ENCODE results near the gene SORCS3. TPM values are rescaled to one million over a fixed set of nuclear protein-coding genes. Genes with fewer than 3 reads are reported as not detected.

The SORCS3 gene
- polyA plus RNA-seq, 1 donor (not counting 4 experiments of a cell fraction or from before 2014, with no cell fraction given), result not detected

GRCh38 chr10:105269689-105270088 lies 628.6 kb downstream of the SORCS3 start:
- FAIRE-seq, result no peak
- H3K9ac ChIP-seq (ENCODE audit: control insufficient read depth, extremely low read depth, insufficient read depth, low read length), result no peak overlapping the region
- no peaks in the 10 kb centered on the region for H3K36me3 ChIP-seq (ENCODE audit: control insufficient read depth in 2 of 2, extremely low read depth in 1 of 2, insufficient read depth in 2 of 2, low read length in 2 of 2)
- no peak overlapping the region for H3K27ac ChIP-seq (ENCODE audit: control insufficient read depth, insufficient read depth, low read length)
- dilution Hi-C loops (cut with MboI; ENCODE audit: extremely low pct_ligation_motif_present, low sequenced_read_pairs), result no loop called here
- H3K4me2 ChIP-seq (ENCODE audit: control insufficient read depth, extremely low read depth, insufficient read depth, low read depth, low read length), result no peak overlapping the region
- no peak for TF ChIP-seq EZH2 (IDR thresholded peaks at IDR 0.05; ENCODE audit: low read length)
- no peak for TF ChIP-seq CTCF (optimal IDR thresholded peaks at IDR 0.05 in 1 of 3, IDR thresholded peaks at IDR 0.05 in 1 of 3, conservative IDR thresholded peaks at IDR 0.05 in 1 of 3; ENCODE audit: extremely low read depth in 1 of 3, insufficient read depth in 2 of 3, low read length in 3 of 3)
- DNase-seq (ENCODE audit: low read depth, low spot score), result no peak
- H3K27me3 ChIP-seq (ENCODE audit: control insufficient read depth, extremely low read depth, insufficient read depth, low read length), result no peaks in the 10 kb centered on the region
- H3K9me3 ChIP-seq (ENCODE audit: control insufficient read depth, low read depth, low read length), result no peaks in the 10 kb centered on the region
- H3K4me1 ChIP-seq (ENCODE audit: control insufficient read depth, extremely low read depth, insufficient read depth, low read length), result no peaks in the 10 kb centered on the region
- H4K20me1 ChIP-seq (ENCODE audit: control insufficient read depth, extremely low read depth, insufficient read depth, low read length), result no peaks in the 10 kb centered on the region
- no peak overlapping the region for H3K4me3 ChIP-seq (ENCODE audit: control insufficient read depth in 2 of 3, extremely low read depth in 1 of 3, insufficient read depth in 2 of 3, low read depth in 1 of 3, low read length in 3 of 3)
- H3K79me2 ChIP-seq (ENCODE audit: control insufficient read depth, insufficient read depth, low read length), result no peaks in the 10 kb centered on the region
- no peaks in the 10 kb centered on the region for H3K9me1 ChIP-seq (ENCODE audit: control insufficient read depth, extremely low read depth, insufficient read depth, low read length)
- H2AFZ ChIP-seq (ENCODE audit: control insufficient read depth, low read length), result no peak overlapping the region

GRCh38 chr10:105274556-105275070 lies 633.5 kb downstream of the SORCS3 start:
- dilution Hi-C loops (cut with MboI; ENCODE audit: extremely low pct_ligation_motif_present, low sequenced_read_pairs), result no loop called here

More at GRCh38 chr10:105274556-105275070, 633.5 kb downstream of the SORCS3 start:
- H3K4me3 ChIP-seq (ENCODE audit: control insufficient read depth in 2 of 3, extremely low read depth in 1 of 3, insufficient read depth in 2 of 3, low read depth in 1 of 3, low read length in 3 of 3), result no peak overlapping the region
- no peaks in the 10 kb centered on the region for H3K4me1 ChIP-seq (ENCODE audit: control insufficient read depth, extremely low read depth, insufficient read depth, low read length)
- TF ChIP-seq EZH2 (IDR thresholded peaks at IDR 0.05; ENCODE audit: low read length) (no peak), CTCF (optimal IDR thresholded peaks at IDR 0.05 in 1 of 3, IDR thresholded peaks at IDR 0.05 in 1 of 3, conservative IDR thresholded peaks at IDR 0.05 in 1 of 3; ENCODE audit: extremely low read depth in 1 of 3, insufficient read depth in 2 of 3, low read length in 3 of 3) (no peak)
- no peaks in the 10 kb centered on the region for H3K27me3 ChIP-seq (ENCODE audit: control insufficient read depth, extremely low read depth, insufficient read depth, low read length)
- no peaks in the 10 kb centered on the region for H3K9me1 ChIP-seq (ENCODE audit: control insufficient read depth, extremely low read depth, insufficient read depth, low read length)
- DNase-seq (ENCODE audit: low read depth, low spot score) (no peak), FAIRE-seq (no peak)
- H3K4me2 ChIP-seq (ENCODE audit: control insufficient read depth, extremely low read depth, insufficient read depth, low read depth, low read length), result no peak overlapping the region
- H3K27ac ChIP-seq (ENCODE audit: control insufficient read depth, insufficient read depth, low read length), result no peak overlapping the region
- H3K9me3 ChIP-seq (ENCODE audit: control insufficient read depth, low read depth, low read length), result no peaks in the 10 kb centered on the region
- no peaks in the 10 kb centered on the region for H3K36me3 ChIP-seq (ENCODE audit: control insufficient read depth in 2 of 2, extremely low read depth in 1 of 2, insufficient read depth in 2 of 2, low read length in 2 of 2)
- no peak overlapping the region for H2AFZ ChIP-seq (ENCODE audit: control insufficient read depth, low read length)
- H3K9ac ChIP-seq (ENCODE audit: control insufficient read depth, extremely low read depth, insufficient read depth, low read length), result no peak overlapping the region
- no peaks in the 10 kb centered on the region for H3K79me2 ChIP-seq (ENCODE audit: control insufficient read depth, insufficient read depth, low read length)
- H4K20me1 ChIP-seq (ENCODE audit: control insufficient read depth, extremely low read depth, insufficient read depth, low read length), result no peaks in the 10 kb centered on the region
